Myocyte (in vitro differentiated cells): ENCODE data around the gene CPT2. TPM values are rescaled to one million over a fixed set of nuclear protein-coding genes. Genes with fewer than 3 reads are reported as not detected.

Experiments
- DNase-seq: peaks from one replicate; pipeline ENCODE4 v3.0.0-alpha.2; 2012; ENCODE audit warnings: low read depth
- polyA plus RNA-seq: library from polyadenylated mRNA; unstranded; fragments of >200 nt; gene quantifications from one replicate; pipeline ENCODE4 v1.2.1, GENCODE V29; 2012; ENCODE audit warnings: missing spikeins
- total RNA-seq: library from RNA; depleted of rRNA; stranded (reverse); fragments of >200 nt; gene quantifications from 2 replicates; pipeline ENCODE4 v1.2.3, GENCODE V29; 2014

Gene CPT2
- total RNA-seq = 16.7 and 18.3 TPM in 2 replicates
- 12.4 TPM for polyA plus RNA-seq

GRCh38 chr1:53196485-53197290 is at the start of gene CPT2:
Gene CPT2 (plus strand): TSS chr1:53196824. CDS start chr1:53196944, 120 bp downstream.
- DNase-seq = peak; percentile 92

- DNase-seq = no peak
Measured at GRCh38 chr1:53147174-53147573, 49.5 kb upstream of the CPT2 start.

DNA sequence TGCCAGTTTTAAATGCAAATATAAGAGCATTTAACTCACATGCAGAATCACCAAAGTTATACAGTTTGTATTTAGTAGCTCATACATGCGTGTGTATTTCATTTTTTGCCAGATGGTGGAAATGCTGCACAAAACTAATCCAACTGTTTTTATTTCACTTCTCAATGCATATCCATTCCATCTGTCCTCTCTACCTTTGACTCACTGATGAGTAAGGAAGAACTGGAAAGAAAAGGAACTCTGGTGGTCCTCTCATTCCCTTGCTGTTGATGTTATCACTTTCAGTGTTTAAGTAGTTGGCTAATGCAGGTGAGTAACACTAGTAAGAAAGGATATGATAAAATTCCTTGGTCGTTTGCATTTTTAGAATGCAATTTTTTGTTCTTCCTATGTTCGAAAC is 48.5 kb upstream of the CPT2 start:
- no peak for DNase-seq

GRCh38 chr1:53153752-53154151 is 42.9 kb upstream of the CPT2 start:
- DNase-seq = no peak

GRCh38 chr1:53154859-53155438 is 41.7 kb upstream of the CPT2 start:
- no peak for DNase-seq

DNA sequence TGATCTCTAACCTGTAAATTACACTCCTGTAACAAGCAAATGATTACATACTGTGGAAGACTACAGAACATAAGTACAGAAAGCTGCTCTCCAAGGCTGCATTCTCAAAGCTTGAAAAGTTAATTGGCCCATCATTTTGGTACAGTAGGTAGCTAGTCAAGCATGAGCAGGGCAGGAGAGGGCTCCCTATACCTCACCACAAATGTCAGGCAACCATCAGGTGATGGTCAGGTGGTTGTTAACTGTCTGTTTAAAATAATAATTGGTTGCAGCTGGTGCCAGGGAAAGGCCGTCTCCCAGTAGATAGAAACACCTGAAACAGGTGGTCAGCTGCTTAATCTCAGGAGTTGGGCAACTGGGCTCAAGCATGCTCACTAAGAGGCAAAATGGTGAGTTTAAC is 41.1 kb upstream of the CPT2 start:
- DNase-seq = no peak

GRCh38 chr1:53155945-53156344 is 40.7 kb upstream of the CPT2 start:
- DNase-seq = no peak

DNA sequence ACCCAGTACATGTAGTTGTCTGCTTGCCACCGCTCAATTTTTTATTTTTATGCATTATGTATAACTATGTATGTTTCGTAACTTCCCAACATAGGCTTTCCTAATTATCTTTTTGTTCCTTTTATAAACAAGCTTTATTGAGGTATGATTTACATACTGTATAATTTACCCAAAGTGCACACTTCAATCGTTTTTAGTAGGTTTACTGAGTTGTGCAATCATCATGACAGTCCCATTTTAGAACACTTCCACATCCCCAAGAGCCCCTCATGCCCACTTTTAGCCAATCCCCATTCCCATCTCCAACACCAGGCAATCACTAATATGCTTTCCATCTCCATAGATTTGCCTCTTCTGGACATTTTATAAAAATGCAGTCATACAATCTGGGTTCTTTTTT is 39.8 kb upstream of the CPT2 start:
- no peak for DNase-seq

DNA sequence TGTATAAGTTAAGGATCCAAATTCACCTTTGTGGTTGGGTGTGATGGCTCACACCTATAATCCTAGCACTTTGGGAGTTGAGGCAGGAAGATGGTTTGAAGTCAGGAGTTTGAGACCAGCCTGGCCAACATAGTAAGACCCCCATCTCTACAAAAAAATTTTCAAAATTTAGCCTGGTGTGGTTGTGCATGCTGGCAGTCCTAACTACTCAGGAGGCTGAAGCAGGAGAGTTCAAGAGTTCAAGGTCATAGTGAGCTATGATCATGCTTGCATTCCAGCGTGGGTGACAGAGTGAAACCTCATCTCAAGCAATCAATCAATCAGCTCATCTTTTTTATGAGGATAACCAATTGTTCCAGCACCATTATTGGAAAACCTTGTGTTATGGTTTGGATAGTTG is 37.7 kb upstream of the CPT2 start:
- DNase-seq = no peak

- peak; percentile 59 for DNase-seq
Measured at GRCh38 chr1:53160924-53161378, 35.7 kb upstream of the CPT2 start.

DNA sequence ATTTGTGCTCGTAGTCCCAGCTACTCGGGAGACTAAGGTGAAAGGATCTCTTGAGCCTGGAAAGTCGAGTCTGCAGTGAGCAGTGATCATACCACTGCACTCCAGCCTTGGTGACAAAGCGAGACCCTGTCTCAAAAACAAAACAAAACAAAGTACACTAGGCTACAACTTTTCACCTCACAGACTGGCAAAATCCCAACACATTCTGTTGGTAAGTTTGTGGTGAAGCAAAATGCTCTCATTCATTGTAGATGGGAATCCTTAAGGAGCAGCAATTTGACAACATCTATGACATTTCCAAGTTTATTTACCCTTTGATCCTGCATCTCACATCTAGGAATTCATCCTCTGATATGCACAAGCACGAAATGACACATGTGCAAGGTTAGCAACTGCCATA is 34.0 kb upstream of the CPT2 start:
- DNase-seq = no peak

DNA sequence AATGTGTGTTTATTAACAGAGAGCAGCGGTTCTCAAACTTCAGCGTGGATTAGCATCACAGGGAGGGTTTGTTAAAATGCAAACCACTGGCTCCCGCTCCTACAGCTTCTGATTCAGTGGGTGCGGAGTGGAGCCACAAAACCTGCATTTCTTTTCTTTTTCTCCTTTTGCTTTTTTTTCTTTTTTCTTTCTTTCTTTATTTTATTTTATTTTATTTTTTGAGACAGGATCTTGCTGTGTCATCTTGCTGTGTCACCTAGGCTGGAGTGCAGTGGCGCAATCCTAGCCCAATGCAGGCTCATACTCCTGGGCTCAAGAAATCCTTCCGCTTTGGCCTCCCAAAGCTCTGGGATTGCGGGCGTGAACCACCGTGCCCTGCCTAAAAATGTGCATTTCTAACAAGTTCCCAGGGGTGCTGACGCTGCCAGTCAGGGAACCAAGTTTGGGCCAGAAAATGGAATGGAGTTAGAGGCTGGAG is 33.3 kb upstream of the CPT2 start:
- no peak for DNase-seq

DNA sequence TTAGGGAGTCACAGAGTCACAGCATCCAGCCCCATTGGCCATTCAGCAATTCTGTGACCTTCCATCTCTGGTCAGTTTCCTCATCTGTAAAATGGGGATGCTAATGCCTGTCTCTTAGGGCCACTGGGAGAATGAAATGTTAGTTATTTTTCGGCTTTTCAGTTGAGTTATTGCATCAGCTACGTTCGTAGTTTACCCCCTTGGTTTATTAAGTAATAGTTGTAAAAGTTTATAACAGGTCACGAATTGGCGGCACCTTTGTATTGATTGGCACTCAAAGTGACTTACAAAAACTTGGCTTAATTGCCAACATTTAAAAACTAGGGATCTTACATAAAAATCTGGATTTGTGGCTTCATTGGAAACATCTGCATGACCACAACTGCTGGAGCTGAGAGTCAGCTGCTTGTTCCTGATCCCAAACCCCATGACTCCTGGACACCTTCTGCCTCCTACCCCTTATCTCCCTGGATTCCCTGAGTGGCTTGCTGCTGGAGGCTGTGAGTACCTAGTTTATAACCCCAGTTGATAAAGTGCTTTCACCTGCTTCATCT is 31.1 kb upstream of the CPT2 start:
- DNase-seq = no peak

DNA sequence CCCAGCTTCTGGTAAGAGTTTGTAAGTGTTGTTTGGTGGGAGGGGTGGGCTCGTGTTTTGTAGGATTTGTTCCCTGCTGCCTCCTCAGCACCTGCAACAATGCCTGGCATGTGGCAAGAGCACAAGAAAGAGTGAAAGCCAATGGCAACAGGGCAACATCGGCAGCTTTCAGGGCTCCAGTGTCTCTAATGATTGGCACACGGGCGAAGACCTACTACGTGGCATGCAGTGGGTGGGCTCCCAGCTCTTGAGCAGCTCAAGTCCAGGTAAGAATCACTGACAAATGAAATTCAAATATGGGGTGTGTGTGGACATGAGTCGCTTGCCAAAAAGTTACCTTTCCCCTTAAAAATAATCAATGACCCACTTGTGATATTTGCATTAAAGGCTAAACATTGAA is 30.3 kb upstream of the CPT2 start:
- no peak for DNase-seq

DNA sequence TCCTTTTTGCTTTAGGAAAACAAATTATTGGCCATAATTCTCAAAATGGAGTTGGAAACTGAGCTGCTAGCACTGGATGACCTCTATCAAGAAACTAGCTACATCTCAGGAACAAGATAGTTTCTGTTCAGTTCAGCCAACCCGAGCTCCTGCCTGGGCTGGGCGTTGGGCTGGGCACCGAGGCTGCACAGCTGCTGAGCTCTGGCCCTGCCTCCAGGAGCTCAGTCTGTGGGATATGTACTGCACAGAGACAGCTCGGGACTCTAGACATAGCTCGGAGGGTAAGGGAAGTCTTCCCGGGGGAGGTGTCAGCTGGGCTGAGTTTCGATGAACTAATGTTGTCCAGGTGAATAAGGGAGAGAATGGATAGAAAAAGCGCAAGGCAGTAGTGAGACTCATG is 29.7 kb upstream of the CPT2 start:
- DNase-seq = peak; percentile 54

DNA sequence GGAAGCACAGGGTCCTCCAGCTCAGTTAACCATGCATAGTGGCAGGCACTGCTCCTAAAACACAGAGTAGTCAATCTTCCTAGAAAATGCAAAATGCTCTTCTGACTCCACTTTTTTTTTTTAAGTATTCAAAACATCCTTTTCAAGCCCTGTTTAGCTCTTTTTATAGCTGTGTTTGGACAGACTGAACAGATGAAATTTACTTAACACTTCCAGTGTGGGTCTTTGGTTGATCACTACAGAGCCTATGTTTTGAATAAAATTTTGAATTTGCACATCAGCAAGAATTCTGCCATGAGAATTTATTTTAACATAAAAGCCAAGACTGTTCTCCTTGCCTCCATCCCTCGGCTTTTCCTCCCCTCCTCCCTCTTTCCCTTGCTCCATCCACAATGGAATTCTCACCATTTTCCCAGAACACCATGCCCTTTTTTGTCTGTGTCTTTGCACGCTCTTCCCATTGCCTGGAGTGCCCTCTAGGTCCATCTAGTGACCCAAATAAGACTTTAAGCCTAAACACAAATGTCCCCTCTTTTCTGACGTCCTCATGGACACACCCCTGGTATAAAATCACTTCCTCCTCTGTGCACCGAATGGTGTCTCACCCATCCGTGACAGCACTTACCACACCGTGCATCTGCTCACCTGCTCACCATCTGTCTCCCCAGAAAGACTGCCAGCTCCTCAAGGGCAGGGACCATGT is 24.0 kb upstream of the CPT2 start:
- peak; percentile 74 for DNase-seq

GRCh38 chr1:53174971-53175913 is 21.4 kb upstream of the CPT2 start:
- DNase-seq = no peak

DNA sequence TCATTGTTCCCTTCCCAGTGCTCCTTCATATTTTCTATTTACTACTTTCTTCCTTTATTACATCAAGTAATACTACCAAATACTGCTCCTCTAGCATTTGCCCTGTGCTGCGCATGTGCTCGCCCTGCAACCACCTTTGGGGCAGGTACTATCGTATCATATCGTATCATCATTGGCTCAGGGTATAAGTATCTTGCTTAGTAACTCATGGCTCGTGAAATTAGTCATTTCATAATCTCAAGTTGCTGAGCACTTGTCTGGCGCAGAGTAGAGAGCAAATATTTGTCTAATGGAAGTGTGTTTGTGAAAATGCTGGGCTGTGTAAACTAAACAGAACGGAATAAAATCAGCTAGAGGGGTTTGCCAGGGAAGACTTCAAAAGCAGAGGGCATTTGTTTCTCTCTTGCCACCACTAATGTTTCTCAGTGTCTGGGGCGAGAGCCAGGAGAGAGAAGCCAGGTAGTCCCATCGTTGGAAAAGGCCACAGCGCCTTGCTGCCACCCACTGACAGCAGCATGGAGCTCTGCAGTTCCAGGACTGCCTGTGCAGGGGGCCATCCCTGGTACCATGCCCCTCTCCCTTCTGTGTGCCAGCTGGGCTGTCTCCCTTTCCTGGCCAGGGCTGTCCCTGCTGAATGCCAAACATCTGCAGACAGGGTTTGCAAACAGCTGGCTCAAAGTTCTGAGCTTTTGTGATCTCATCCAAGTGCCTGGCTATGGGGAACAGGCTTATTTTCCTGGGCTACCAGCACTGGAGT is 20.0 kb upstream of the CPT2 start:
- peak; percentile 32 for DNase-seq

GRCh38 chr1:53180226-53180625 is 16.4 kb upstream of the CPT2 start:
- DNase-seq = no peak

DNA sequence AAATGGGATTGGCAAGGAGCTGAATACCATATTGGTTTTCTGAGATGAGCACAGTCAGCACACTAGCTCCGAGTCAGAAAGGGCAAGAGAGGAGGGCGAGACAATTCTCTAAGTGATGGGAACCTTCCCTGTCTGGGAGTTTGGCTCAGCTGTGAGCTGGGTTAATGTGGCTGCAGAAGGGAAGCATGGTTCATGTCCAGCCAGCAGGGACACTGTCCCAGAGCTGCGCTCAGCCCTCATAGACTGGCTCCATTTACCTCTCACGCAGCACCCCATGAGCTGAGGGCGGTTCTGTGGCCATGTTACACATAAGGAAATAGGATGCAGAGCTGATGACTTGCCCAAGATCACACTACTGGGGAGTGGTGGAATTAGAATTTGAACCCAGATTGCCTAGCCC is 15.7 kb upstream of the CPT2 start:
- no peak for DNase-seq
